ENCODE measurements around the gene LEMD2. TPM values are rescaled to one million over a fixed set of nuclear protein-coding genes. Genes with fewer than 3 reads are reported as not detected.

The LEMD2 gene
- total RNA-seq, 1 experiment from 2014 or later, result 91.8 TPM

GRCh38 chr6:33757906-33758305 is 31.0 kb downstream of the LEMD2 start:
- Histone ChIP-seq H2BK15ac (ENCODE audit: low read depth, low read length) (no peak overlapping the region), H2AK5ac (ENCODE audit: insufficient read length, low read length) (no peak overlapping the region), H3K79me2 (ENCODE audit: insufficient read depth, low read length) (no peaks in the 10 kb centered on the region), H4K91ac (ENCODE audit: insufficient read length, low read depth, low read length) (no peak overlapping the region), H3K9ac (ENCODE audit: extremely low read depth, insufficient read length, low read length) (no peak overlapping the region), H4K8ac (replicated peaks; ENCODE audit: insufficient read length, low read depth, low read length) (no peak overlapping the region), H2BK20ac (ENCODE audit: low read depth, low read length, poor library complexity, severe bottlenecking) (no peak overlapping the region), H3K18ac (ENCODE audit: insufficient read length, low read depth, low read length) (no peak overlapping the region), H3K4ac (ENCODE audit: low read depth, low read length) (no peak overlapping the region), H3K27ac (ENCODE audit: insufficient read length, low read depth, low read length) (no peak overlapping the region), H2BK5ac (ENCODE audit: insufficient read length, low read length) (no peak overlapping the region), H4K20me1 (ENCODE audit: control insufficient read depth, insufficient read depth, insufficient read length) (no peaks in the 10 kb centered on the region), H3K27me3 (ENCODE audit: insufficient read depth, low read length) (no peaks in the 10 kb centered on the region), H2BK120ac (ENCODE audit: low read depth, low read length, poor library complexity, severe bottlenecking) (no peak overlapping the region), H3T11ph (ENCODE audit: low read length) (no peak overlapping the region), H3K79me1 (ENCODE audit: insufficient read depth, low read depth, low read length, poor library complexity, severe bottlenecking) (no peaks in the 10 kb centered on the region), H2BK12ac (ENCODE audit: insufficient read length, low read depth, low read length) (no peak overlapping the region), H2AFZ (ENCODE audit: low read length) (no peak overlapping the region), H3K23ac (ENCODE audit: insufficient read length, low read depth, low read length) (no peak overlapping the region), H3K4me2 (ENCODE audit: insufficient read depth, insufficient read length, low read length) (no peak overlapping the region), H4K5ac (ENCODE audit: insufficient read length, low read depth, low read length) (no peak overlapping the region), H3K9me3 (ENCODE audit: control insufficient read depth, low read depth, low read length) (no peaks in the 10 kb centered on the region), H3K14ac (ENCODE audit: insufficient read depth, low read length) (no peak overlapping the region), H3K23me2 (ENCODE audit: insufficient read length, low read depth, low read length, poor library complexity, severe bottlenecking) (no peaks in the 10 kb centered on the region), H3K4me1 (ENCODE audit: insufficient read depth, low read length) (peaks cover 2% of the 10 kb centered on the region; the same call in 1 of the 2 replicates), H3K56ac (ENCODE audit: insufficient read length, low read depth, low read length) (no peak overlapping the region)
- no CpG with 5 or more reads among the region's 10 CpGs for WGBS (ENCODE audit: extremely low coverage, insufficient read length, low lambda C conversion rate)
- TF ChIP-seq, protein P1, sequence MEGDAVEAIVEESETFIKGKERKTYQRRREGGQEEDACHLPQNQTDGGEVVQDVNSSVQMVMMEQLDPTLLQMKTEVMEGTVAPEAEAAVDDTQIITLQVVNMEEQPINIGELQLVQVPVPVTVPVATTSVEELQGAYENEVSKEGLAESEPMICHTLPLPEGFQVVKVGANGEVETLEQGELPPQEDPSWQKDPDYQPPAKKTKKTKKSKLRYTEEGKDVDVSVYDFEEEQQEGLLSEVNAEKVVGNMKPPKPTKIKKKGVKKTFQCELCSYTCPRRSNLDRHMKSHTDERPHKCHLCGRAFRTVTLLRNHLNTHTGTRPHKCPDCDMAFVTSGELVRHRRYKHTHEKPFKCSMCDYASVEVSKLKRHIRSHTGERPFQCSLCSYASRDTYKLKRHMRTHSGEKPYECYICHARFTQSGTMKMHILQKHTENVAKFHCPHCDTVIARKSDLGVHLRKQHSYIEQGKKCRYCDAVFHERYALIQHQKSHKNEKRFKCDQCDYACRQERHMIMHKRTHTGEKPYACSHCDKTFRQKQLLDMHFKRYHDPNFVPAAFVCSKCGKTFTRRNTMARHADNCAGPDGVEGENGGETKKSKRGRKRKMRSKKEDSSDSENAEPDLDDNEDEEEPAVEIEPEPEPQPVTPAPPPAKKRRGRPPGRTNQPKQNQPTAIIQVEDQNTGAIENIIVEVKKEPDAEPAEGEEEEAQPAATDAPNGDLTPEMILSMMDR (conservative IDR thresholded peaks at IDR 0.05), result no peak
- Mint-ChIP-seq H3K4me3 (no peak overlapping the region), H3K27ac (peak overlapping the region; percentile 5 to 58 (median 46); a peak in 1 of 7 replicates), H3K27me3 (ENCODE audit: low read depth) (no peaks in the 10 kb centered on the region), H3K36me3 (ENCODE audit: insufficient read depth in 1 of 3, low read depth in 3 of 3) (no peaks in the 10 kb centered on the region), H3K4me1 (peaks cover 25 to 40% of the 10 kb centered on the region in 2 experiments), H3K9me3 (no peaks in the 10 kb centered on the region; a peak in 2 of 5 replicates)
- DNase-seq, result no peak
